Activated CD4-positive, alpha-beta T cell treated with anti-CD3 and anti-CD28 coated beads, Interleukin-2, amount 10 ng/mL, durations not matched to agents 24 days and 14 days (primary cell): Measurements from ENCODE around the gene TEX13B. TPM values are rescaled to one million over a fixed set of nuclear protein-coding genes. Genes with fewer than 3 reads are reported as not detected.

Experiments used
- DNase-seq: peaks from one replicate; pipeline ENCODE4 v3.0.0; 2022
- H3K27ac Mint-ChIP-seq: one replicate; pipeline ENCODE4 v1.8.0; 2022; ENCODE audit warnings: mild to moderate bottlenecking, mixed read lengths
- H3K27me3 Mint-ChIP-seq: one replicate; pipeline ENCODE4 v1.8.0; 2022; ENCODE audit warnings: mixed read lengths
- H3K36me3 Mint-ChIP-seq: one replicate; pipeline ENCODE4 v1.8.0; 2022; ENCODE audit warnings: low read depth, mild to moderate bottlenecking, mixed read lengths
- H3K4me1 Mint-ChIP-seq: one replicate; pipeline ENCODE4 v1.8.0; 2021; ENCODE audit warnings: mixed read lengths
- H3K4me3 Mint-ChIP-seq: one replicate; pipeline ENCODE4 v1.8.0; 2022; ENCODE audit warnings: mild to moderate bottlenecking, moderate library complexity, mixed read lengths
- H3K9me3 Mint-ChIP-seq: one replicate; pipeline ENCODE4 v1.8.0; 2021; ENCODE audit warnings: mixed read lengths
- intact Hi-C: fragments of 100-400 bp; cut with micrococcal nuclease; formaldehyde crosslinking; loops from one replicate; pipeline ENCODE4 v1.15.1; 2023
- total RNA-seq: library from RNA; stranded (reverse); gene quantifications from 2 replicates; pipeline ENCODE4 v1.2.3, GENCODE V29; 2022

The TEX13B gene, protein sequence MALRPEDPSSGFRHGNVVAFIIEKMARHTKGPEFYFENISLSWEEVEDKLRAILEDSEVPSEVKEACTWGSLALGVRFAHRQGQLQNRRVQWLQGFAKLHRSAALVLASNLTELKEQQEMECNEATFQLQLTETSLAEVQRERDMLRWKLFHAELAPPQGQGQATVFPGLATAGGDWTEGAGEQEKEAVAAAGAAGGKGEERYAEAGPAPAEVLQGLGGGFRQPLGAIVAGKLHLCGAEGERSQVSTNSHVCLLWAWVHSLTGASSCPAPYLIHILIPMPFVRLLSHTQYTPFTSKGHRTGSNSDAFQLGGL
- not detected in 2 replicates for total RNA-seq

DNA sequence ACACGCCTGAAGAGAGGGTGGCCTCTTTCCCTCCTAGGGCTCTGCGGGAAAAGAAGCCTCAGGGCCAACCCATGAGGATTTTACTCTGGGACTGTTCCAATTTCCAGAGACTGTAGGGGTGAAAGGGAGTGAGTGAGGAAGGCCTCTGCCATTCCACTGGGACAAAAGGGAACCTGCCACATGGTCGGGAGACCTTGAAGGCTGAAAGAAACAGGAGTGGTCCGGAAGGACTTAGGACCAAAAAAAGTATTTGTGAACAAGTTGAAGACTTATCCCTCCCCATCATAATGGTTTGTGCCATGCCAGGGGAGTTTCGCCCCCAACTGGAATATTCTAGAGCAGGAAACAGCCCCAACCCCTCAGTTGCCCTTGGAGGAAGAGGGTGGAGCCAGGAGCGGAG, at the start of gene TEX13B:
TSS of gene TEX13B (minus strand) at position 15 of the 400 bp plus-strand sequence. CDS start 243 bp downstream, outside the sequence.
- Mint-ChIP-seq H3K4me1 (peaks cover 1% of the 10 kb centered on the region), H3K36me3 (no peaks in the 10 kb centered on the region), H3K4me3 (no peak within 1 kb of the TSS), H3K9me3 (no peaks in the 10 kb centered on the region), H3K27ac (no peak within 1 kb of the TSS), H3K27me3 (no peaks in the 10 kb centered on the region)
- intact Hi-C loops, result no loop called here
- DNase-seq, result no peak

DNA sequence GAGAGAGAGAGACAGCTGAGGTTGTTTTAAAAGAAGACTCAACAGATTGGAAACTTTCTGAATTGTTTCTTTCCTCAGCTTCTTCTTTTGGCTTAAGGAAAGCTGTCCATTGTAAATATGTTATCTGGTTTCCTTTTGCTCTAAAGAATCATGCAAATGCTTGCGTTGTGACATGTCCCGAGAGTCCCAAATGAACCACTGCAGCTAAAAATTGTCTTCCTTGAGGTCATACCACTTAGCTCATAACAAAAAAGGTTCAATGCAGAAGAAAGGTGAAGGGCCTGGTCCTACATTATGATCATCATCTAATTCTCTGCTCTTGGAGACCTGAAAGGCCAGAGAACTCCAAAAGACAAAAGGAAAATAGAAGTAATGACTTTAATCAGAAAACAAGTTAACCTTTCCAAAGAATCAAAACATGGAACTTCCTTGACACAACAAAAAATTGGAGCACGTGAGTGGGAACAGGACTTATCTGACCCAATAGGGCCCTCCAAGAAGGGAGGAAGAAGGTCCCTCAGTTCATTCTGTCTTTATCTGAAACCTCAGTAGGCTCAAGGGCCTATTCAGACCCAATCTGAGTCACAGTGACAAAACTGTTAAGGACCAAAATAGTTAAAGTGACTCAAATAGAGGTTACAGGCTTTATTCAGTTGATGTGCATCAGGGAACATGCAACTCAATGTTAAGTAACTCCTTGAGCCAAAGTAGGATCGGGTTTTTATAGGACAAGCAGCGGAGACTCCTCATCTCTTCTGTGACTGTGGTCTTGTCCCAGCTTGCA, 48.0 kb upstream of the TEX13B start:
- no peak overlapping the region for H3K4me3 Mint-ChIP-seq
- no peak for DNase-seq
- H3K27me3 Mint-ChIP-seq, result no peaks in the 10 kb centered on the region
- no peak overlapping the region for H3K27ac Mint-ChIP-seq
- intact Hi-C loops, result no loop called here
- H3K4me1 Mint-ChIP-seq, result no peaks in the 10 kb centered on the region
- no peaks in the 10 kb centered on the region for H3K36me3 Mint-ChIP-seq
- H3K9me3 Mint-ChIP-seq, result no peaks in the 10 kb centered on the region

DNA sequence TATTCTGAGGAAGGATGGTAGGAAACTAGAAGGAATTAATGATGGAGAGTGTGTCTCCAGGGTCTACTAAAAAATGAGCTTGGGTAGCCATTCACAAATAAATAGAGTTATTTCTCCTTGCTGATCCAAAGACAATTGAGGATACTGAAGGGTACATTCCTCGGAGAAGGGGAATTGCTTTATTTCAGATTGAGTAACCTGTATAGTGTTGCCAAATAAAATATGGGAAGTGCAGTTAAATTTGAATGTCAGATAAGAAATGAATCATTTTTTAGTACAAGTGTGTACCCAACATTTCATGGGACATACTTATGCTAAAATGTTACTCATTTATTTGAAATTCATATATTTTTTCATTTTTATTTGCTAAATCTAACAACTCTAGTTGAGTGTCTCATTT, 46.7 kb upstream of the TEX13B start:
- no peak overlapping the region for H3K4me3 Mint-ChIP-seq
- no peak for DNase-seq
- no peak overlapping the region for H3K27ac Mint-ChIP-seq
- H3K9me3 Mint-ChIP-seq, result no peaks in the 10 kb centered on the region
- intact Hi-C loops, result no loop called here
- H3K4me1 Mint-ChIP-seq, result no peaks in the 10 kb centered on the region
- H3K27me3 Mint-ChIP-seq, result no peaks in the 10 kb centered on the region
- no peaks in the 10 kb centered on the region for H3K36me3 Mint-ChIP-seq

DNA sequence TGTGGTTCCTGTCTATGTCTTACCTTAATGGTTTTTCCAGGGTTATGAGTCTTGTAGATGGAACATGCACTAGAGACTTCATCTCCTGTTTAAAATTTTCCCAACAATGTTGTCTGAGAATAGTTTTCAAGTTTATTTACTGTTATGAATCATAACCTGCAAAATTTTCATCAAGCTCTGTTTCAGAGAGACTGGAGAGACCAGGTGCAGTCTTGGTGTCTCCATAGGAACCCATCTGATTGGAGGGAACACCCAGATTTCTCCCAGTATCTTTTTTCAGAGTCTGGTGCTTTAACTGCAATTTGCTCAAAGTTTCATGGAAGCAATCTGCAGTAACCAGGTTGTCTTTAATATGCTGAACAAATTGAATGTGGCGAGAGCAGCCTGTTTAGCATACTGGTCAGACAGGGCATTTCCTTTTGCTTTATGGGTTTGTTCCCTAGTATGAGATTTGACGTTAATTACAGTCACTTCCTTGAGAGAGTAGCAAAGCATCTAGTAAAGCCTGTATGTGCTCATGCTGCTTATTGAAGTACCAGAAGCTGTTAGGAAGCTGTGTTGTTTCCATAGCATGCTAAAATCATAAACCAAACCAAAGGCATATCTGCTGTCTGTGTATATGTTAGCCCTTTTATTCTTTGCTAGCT, 43.9 kb upstream of the TEX13B start:
- no peak overlapping the region for H3K4me3 Mint-ChIP-seq
- no peaks in the 10 kb centered on the region for H3K27me3 Mint-ChIP-seq
- H3K27ac Mint-ChIP-seq, result no peak overlapping the region
- DNase-seq, result no peak
- H3K36me3 Mint-ChIP-seq, result no peaks in the 10 kb centered on the region
- intact Hi-C loops, result no loop called here
- no peaks in the 10 kb centered on the region for H3K9me3 Mint-ChIP-seq
- peaks cover 9% of the 10 kb centered on the region for H3K4me1 Mint-ChIP-seq

DNA sequence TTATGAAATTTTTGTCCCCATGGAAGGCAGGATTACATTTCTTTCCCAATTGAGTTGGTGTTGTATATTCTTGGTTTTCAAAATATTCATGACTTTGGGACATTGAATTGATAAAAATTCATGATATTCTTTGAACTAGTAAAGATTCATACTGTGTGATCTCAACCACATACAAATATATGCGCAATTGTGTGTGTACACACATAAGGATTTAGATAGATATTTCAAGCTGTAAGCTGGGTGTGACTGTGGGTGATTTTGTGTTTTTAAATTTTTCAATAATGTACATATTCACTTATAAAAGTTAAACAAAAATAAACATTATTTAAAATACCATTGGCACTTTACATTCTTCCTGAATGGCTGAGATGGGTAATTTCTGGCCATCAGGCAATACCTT, 43.2 kb upstream of the TEX13B start:
- Mint-ChIP-seq H3K9me3 (no peaks in the 10 kb centered on the region), H3K4me1 (peaks cover 12% of the 10 kb centered on the region), H3K36me3 (no peaks in the 10 kb centered on the region), H3K27ac (no peak overlapping the region), H3K27me3 (no peaks in the 10 kb centered on the region), H3K4me3 (no peak overlapping the region)
- intact Hi-C loops, result no loop called here
- no peak for DNase-seq

DNA sequence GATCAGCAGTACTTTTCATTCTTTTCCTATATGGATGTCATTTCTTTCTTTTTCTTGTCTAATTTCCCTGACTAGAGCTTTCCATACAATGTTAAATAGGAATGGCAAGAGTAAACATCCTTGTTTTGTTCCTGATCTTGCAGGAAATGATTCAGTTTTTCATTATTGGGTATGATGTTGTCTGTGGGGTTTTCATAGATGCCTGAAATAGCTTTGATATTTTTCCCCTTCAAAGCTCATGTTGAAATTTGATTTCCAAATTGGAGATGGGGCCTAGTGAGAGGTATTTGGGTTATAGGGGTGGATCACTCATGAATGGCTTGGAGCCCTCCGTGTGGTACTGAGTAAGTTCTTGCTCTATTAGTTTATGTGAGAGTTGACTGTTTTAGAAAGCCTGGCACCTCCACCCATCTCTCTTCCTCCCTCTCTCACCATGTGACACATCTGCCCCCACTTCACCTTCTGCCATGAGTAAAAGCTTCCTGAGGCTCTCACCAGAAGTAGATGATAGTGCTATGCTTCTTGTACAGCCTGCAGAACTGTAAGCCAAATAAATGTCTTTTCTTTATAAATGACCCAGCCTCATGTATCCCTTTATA, 40.4 kb upstream of the TEX13B start:
- peaks cover 31% of the 10 kb centered on the region for H3K4me1 Mint-ChIP-seq
- H3K27ac Mint-ChIP-seq, result no peak overlapping the region
- H3K27me3 Mint-ChIP-seq, result no peaks in the 10 kb centered on the region
- no peak overlapping the region for H3K4me3 Mint-ChIP-seq
- no peaks in the 10 kb centered on the region for H3K9me3 Mint-ChIP-seq
- DNase-seq, result no peak
- intact Hi-C loops, result loop anchor here (5.0 kb wide), 2 partner anchors 35 to 50 kb away; no protein-coding TSS in a partner anchor
- H3K36me3 Mint-ChIP-seq, result no peaks in the 10 kb centered on the region

DNA sequence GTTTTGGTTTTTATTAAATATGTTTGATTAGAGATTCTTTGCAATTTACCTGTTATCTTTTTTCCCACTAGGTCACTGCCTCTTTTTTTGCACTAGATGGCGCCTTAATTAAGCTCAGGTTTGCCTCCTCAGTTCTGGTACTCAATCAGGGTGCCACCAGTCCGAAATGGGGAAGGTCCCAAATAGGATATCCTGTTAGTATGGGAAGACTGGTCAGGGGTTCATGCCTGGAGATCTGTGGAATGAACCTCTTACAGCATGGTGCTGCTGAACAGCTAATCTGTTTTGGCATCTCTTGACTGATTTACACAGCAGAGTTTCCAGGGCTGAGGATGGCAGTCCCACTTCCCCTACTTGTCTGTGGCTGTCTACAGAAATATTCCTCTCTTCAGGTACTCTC, 38.5 kb upstream of the TEX13B start:
- H3K4me1 Mint-ChIP-seq, result peaks cover 31% of the 10 kb centered on the region
- H3K36me3 Mint-ChIP-seq, result no peaks in the 10 kb centered on the region
- no peaks in the 10 kb centered on the region for H3K27me3 Mint-ChIP-seq

DNA sequence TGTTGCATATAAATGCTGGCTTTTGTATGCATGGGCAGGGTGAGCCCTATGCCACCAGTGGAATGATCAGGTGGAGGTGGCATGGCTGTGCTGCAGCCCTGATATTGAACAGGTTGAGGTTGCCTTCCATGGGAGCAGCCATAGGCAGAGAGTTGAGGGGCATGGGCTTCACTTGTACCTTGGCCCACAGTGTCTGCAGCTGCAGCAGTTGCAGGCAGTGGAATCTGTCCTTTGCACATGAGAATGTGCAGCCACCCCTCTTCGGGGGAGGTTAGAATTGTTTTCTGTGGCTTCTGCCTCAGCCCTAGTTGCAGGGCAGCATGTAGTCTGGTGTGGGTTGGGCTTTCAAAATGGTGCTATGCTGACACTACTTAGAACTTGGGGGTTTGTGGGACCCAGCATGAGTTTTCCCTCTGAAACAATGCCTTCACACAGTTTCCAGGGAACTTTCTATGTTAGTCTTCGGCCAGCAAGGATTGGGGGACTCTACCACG, 37.3 kb upstream of the TEX13B start:
- H3K27ac Mint-ChIP-seq, result no peak overlapping the region
- H3K4me1 Mint-ChIP-seq, result peaks cover 31% of the 10 kb centered on the region
- peak overlapping the region; percentile 61 for H3K4me3 Mint-ChIP-seq
- peaks cover 2% of the 10 kb centered on the region for H3K9me3 Mint-ChIP-seq
- H3K27me3 Mint-ChIP-seq, result no peaks in the 10 kb centered on the region
- no peaks in the 10 kb centered on the region for H3K36me3 Mint-ChIP-seq
- intact Hi-C loops, result no loop called here
- peak; percentile 60 for DNase-seq

More for the DNA sequence above, 38.5 kb upstream of the TEX13B start:
- intact Hi-C loops, result loop anchor here (5.0 kb wide), 2 partner anchors 37 to 52 kb away; no protein-coding TSS in a partner anchor
- peak; percentile 58 for DNase-seq
- Mint-ChIP-seq H3K9me3 (no peaks in the 10 kb centered on the region), H3K27ac (no peak overlapping the region), H3K4me3 (peak overlapping the region; percentile 61)

DNA sequence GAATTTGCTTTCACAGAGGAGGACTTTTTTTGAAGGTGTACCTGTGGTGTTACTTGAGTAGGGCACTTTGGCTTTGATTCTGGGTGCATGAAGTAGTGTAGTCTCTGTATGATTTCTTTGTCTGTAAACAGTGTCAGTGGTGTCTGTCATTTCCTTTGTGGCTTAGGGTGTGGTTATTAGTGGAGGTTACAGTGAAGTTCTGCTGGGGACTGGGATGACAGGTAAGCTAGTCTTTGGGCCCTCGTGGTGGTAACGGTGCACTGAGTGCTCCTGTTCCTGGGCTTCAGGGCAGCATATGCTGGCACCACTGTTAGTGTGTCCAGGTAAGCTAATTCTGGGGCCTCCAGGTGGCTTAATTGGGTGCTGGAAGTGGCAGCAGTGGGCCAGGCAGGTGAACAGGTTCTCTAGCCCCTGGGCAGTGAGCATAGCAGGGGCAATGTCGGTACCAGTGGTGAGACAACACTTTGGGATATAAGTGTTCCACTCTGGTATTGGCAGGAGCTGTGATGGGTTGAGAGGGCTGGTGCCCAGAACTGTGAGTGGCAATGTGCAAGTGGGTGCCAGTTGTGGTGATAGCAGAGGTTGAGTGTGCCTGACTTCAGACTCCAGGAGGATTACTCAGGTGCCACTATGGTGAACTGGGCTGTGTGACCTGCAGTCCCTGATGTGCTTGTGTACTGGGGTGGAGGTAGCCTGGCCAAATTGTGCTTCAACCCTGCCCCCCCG, 36.6 kb upstream of the TEX13B start:
- Mint-ChIP-seq H3K9me3 (peaks cover 8% of the 10 kb centered on the region), H3K27me3 (peaks cover 5% of the 10 kb centered on the region), H3K36me3 (no peaks in the 10 kb centered on the region), H3K4me3 (peak overlapping the region; percentile 61), H3K27ac (peak overlapping the region; percentile 13), H3K4me1 (peaks cover 31% of the 10 kb centered on the region)
- DNase-seq, result peak; percentile 78
- intact Hi-C loops, result no loop called here

DNA sequence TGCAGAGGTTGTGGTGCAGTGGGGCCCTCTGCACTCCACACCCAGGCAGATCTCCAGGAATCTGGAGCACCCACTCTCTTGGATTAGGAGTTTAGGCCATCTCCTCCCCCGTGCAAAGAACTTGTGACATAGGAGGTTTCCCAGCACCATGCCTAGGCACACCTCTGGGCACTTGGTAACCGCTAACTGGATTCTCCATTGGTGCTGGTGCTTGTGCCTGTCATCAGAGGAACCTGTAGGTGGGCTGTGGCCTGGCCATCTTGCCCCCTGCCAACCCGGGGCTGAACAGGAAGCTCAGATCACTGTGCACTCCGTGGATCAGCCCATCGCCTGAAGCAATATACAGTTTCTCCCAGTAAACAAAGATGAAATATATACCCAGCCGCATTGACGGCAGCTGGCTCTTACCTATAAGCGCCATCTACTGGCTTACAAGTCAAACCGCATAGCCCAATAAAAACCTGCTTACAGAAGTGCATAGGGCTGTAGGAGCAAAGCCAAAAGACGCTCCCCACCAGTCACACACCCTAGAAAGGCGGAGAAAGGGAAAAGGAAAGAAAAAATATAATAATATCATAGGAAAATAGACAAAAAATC, 19.1 kb upstream of the TEX13B start:
- H3K27ac Mint-ChIP-seq, result no peak overlapping the region
- intact Hi-C loops, result no loop called here
- H3K4me1 Mint-ChIP-seq, result peaks cover 3% of the 10 kb centered on the region

DNA sequence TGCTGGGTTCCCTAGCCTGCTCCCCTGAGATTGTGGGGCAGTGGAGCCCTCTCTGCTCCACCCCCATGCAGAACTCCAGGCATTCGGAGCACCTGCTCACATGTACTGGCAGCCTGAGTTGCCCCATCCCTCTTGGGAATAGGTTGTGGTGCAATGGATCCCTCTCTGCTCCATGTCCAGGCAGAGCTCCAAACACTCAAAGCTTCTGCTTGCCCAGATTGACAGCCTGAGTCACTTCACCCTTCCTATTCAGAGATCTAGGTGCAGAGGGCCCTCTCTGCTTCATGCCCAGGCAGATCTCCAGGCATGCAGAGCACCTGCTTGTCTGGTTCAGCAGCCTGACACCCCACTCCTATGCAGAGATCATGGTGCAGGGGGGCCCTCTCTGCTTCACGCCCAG, 18.6 kb upstream of the TEX13B start:
- no peaks in the 10 kb centered on the region for H3K9me3 Mint-ChIP-seq
- no peak overlapping the region for H3K27ac Mint-ChIP-seq
- no peak for DNase-seq
- H3K4me3 Mint-ChIP-seq, result no peak overlapping the region
- H3K36me3 Mint-ChIP-seq, result no peaks in the 10 kb centered on the region
- peaks cover 3% of the 10 kb centered on the region for H3K4me1 Mint-ChIP-seq
- intact Hi-C loops, result no loop called here
- peaks cover 15% of the 10 kb centered on the region for H3K27me3 Mint-ChIP-seq

More for the DNA sequence above, 19.1 kb upstream of the TEX13B start:
- peak; percentile 69 for DNase-seq
- no peaks in the 10 kb centered on the region for H3K36me3 Mint-ChIP-seq
- no peaks in the 10 kb centered on the region for H3K9me3 Mint-ChIP-seq
- no peak overlapping the region for H3K4me3 Mint-ChIP-seq
- peaks cover 15% of the 10 kb centered on the region for H3K27me3 Mint-ChIP-seq

DNA sequence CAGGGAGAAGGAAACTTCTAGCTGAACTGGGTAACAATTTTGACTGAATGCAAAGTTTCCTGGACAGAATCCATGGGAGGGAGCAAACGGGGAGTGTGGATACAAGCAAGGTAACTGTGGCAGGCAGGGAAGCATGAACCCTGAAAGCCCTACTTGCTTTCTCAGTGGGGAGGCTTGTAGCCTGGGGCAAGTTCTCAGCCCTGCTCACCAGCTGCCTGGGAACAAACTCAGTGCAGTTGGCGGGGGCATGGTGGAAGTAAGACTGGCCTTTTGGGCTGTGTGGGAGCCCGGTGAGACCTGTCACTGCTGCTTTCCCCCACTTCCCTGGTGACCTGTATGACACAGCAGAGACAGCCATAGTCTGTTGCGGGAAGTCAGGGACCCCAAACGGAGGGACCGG, 14.0 kb upstream of the TEX13B start:
- H3K27me3 Mint-ChIP-seq, result no peaks in the 10 kb centered on the region

DNA sequence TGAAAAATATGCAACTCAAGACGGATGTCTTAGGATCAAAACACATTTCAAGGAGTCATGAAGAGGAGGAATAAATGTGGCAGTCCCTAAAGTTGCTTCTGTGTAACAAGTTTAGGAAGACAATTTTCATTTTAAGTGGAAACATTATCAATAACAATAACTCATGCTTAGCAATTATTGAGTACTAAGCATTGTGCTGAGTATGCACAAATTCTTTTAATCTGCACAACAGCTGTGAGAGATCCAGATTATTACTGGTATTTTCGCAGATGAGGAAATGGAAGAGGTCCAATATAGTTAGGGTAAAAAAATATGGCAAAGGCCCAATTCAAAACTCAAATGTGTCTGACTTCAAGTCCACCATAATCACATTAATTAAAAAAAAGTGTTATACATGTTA, 2.9 kb upstream of the TEX13B start:
- DNase-seq, result no peak
- no peak overlapping the region for H3K27ac Mint-ChIP-seq
- no peak overlapping the region for H3K4me3 Mint-ChIP-seq
- H3K4me1 Mint-ChIP-seq, result peaks cover 1% of the 10 kb centered on the region
- H3K27me3 Mint-ChIP-seq, result no peaks in the 10 kb centered on the region
- H3K36me3 Mint-ChIP-seq, result no peaks in the 10 kb centered on the region
- intact Hi-C loops, result no loop called here
- peaks cover 5% of the 10 kb centered on the region for H3K9me3 Mint-ChIP-seq

More for the DNA sequence above, 14.0 kb upstream of the TEX13B start:
- Mint-ChIP-seq H3K36me3 (no peaks in the 10 kb centered on the region), H3K4me3 (no peak overlapping the region), H3K9me3 (no peaks in the 10 kb centered on the region), H3K27ac (no peak overlapping the region), H3K4me1 (no peaks in the 10 kb centered on the region)
- DNase-seq, result no peak
- intact Hi-C loops, result no loop called here
